Chondrocyte (in vitro differentiated cells): ENCODE measurements around the gene ANKRD11. TPM values are rescaled to one million over a fixed set of nuclear protein-coding genes. Genes with fewer than 3 reads are reported as not detected.

Experiments used
- DNase-seq: peaks from one replicate; pipeline ENCODE4 v3.0.0; 2021; ENCODE audit warnings: mixed read lengths, low spot score
- H3K27ac Mint-ChIP-seq: one replicate; pipeline ENCODE4 v1.8.0; 2021; ENCODE audit warnings: mild to moderate bottlenecking, moderate library complexity, mixed read lengths; ENCODE audit not compliant: unreplicated experiment
- H3K27me3 Mint-ChIP-seq: 2 replicates; pipeline ENCODE4 v1.8.0; 2021; ENCODE audit warnings: low read depth, mixed read lengths
- H3K36me3 Mint-ChIP-seq: 2 replicates; pipeline ENCODE4 v1.8.0; 2021; ENCODE audit warnings: low read depth, mixed read lengths
- H3K4me1 Mint-ChIP-seq: 2 replicates; pipeline ENCODE4 v1.8.0; 2021; ENCODE audit warnings: low read depth, mild to moderate bottlenecking, mixed read lengths
- H3K4me3 Mint-ChIP-seq: one replicate; pipeline ENCODE4 v1.8.0; 2021; ENCODE audit warnings: mild to moderate bottlenecking, moderate library complexity, mixed read lengths; ENCODE audit not compliant: unreplicated experiment
- H3K9me3 Mint-ChIP-seq: 2 replicates; pipeline ENCODE4 v1.8.0; 2021; ENCODE audit warnings: low read depth, mixed read lengths
- total RNA-seq: library from RNA; stranded (reverse); gene quantifications from 3 replicates; pipeline ENCODE4 v1.2.1, GENCODE V29; 2021
- TF ChIP-seq, protein P1 (sequence below): fragments of 200-600 bp; sonication (generic); IDR thresholded peaks from 2 replicates; pipeline ENCODE4 v1.5.0; 2021; ENCODE audit warnings: antibody characterized with exemption, mild to moderate bottlenecking, moderate library complexity

ANKRD11 gene
- total RNA-seq, 1 donor from 2014 or later, result 180 TPM

- no peaks in the 10 kb centered on the region for H3K9me3 Mint-ChIP-seq
- TF ChIP-seq, protein P1, sequence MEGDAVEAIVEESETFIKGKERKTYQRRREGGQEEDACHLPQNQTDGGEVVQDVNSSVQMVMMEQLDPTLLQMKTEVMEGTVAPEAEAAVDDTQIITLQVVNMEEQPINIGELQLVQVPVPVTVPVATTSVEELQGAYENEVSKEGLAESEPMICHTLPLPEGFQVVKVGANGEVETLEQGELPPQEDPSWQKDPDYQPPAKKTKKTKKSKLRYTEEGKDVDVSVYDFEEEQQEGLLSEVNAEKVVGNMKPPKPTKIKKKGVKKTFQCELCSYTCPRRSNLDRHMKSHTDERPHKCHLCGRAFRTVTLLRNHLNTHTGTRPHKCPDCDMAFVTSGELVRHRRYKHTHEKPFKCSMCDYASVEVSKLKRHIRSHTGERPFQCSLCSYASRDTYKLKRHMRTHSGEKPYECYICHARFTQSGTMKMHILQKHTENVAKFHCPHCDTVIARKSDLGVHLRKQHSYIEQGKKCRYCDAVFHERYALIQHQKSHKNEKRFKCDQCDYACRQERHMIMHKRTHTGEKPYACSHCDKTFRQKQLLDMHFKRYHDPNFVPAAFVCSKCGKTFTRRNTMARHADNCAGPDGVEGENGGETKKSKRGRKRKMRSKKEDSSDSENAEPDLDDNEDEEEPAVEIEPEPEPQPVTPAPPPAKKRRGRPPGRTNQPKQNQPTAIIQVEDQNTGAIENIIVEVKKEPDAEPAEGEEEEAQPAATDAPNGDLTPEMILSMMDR, result no peak
- H3K27me3 Mint-ChIP-seq, result no peaks in the 10 kb centered on the region
- DNase-seq, result no peak
- H3K4me3 Mint-ChIP-seq, result no peak overlapping the region
- peak overlapping the region; percentile 63 for H3K27ac Mint-ChIP-seq
- H3K36me3 Mint-ChIP-seq, result peaks cover 1% of the 10 kb centered on the region
- peaks cover 89% of the 10 kb centered on the region for H3K4me1 Mint-ChIP-seq
Observed at GRCh38 chr16:89445166-89445565, 45.2 kb downstream of the ANKRD11 start.

DNA sequence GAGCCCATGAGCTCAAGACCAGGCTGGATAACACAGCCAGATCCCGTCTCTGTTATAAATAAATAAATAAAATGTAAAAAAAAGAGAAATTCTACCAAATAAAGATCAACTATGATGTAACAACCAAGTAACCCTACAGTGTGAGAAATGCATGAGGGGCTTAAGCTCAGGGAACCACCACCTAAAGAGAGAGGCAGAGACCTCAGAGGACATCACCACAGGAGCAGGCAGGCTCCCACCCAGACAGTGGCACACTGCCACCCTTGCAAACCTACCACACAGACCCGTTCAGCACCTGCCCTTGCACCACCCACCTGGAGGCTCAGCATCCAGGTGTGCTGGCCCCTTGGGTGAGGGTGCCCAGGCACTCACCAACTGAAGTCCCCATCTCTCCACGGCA is 45.6 kb downstream of the ANKRD11 start:
- Mint-ChIP-seq H3K9me3 (no peaks in the 10 kb centered on the region), H3K27ac (peak overlapping the region; percentile 99), H3K36me3 (peaks cover 1% of the 10 kb centered on the region), H3K4me3 (no peak overlapping the region), H3K4me1 (peaks cover 89% of the 10 kb centered on the region), H3K27me3 (no peaks in the 10 kb centered on the region)
- no peak for DNase-seq
- TF ChIP-seq, protein P1, result no peak

DNA sequence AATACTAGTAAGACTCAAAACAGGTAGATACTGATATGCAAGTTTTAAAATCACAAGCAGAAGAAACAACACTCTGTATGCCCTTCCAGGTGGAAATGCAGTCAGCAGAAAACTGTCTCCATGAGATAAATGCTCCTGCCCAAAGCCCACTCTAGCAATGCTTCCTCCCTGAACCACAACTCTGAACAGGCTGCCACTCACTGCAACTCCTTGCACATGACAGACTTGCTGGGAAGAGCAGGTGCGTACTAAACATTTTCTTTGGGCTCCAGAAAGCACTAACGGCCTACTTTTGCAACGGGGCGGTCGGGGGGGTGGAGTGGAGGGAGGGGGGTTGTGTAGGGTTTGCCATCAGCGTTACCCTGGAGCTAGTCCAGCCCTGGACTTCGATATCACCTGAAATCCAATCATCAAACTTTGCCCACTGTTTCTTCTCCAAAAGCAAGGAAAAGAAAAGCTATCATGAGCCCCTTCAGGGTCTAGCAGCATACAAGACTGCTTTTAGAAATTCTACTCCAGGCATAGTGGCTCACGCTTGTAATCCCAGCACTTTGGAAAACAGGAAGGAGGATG is 46.1 kb downstream of the ANKRD11 start:
- TF ChIP-seq, protein P1, result no peak
- H3K9me3 Mint-ChIP-seq, result no peaks in the 10 kb centered on the region
- H3K27me3 Mint-ChIP-seq, result no peaks in the 10 kb centered on the region
- peaks cover 1% of the 10 kb centered on the region for H3K36me3 Mint-ChIP-seq
- no peak overlapping the region for H3K4me3 Mint-ChIP-seq
- H3K27ac Mint-ChIP-seq, result peak overlapping the region; percentile 99
- DNase-seq, result no peak
- H3K4me1 Mint-ChIP-seq, result peaks cover 91% of the 10 kb centered on the region

- Mint-ChIP-seq H3K9me3 (no peaks in the 10 kb centered on the region), H3K27ac (peak overlapping the region; percentile 99), H3K4me1 (peaks cover 91% of the 10 kb centered on the region), H3K27me3 (no peaks in the 10 kb centered on the region), H3K4me3 (no peak overlapping the region), H3K36me3 (no peaks in the 10 kb centered on the region)
- TF ChIP-seq, protein P1, result no peak
- DNase-seq, result no peak
Observed at GRCh38 chr16:89443727-89444084, 46.7 kb downstream of the ANKRD11 start.

DNA sequence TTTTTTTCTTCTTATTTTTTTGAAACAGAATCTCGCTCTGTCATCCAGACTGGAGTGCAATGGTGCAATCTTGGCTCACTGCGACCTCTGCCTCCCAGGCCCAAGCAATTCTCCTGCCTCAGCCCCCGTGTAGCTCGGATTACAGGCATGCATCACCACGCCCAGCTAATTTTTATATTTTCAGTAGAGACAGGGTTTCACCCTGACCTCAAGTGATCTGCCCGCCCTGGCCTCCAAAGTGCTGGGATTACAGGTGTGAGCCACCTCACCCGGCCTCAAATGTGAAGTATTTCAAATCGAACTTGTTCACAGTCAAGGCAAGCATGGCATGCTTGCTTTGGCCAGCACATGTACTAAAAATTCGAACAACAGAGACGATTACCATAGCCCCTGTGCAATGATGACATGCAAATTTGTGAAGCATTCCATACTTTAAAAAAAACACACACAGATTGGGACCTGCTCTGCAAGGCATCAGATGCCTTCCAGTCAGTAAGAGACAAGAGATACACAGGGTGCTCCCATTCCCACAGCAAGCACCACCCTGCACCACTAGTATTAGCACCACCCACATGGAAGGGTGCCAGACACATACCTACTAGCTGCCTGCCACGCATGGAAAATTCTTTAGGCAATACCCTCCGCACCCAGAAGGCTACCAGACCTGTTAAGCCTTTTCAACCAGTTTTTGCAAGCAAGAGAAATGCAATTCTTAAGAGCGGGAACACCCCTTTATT is 47.2 kb downstream of the ANKRD11 start:
- Mint-ChIP-seq H3K4me3 (peak overlapping the region; percentile 50), H3K27ac (peak overlapping the region; percentile 99), H3K27me3 (no peaks in the 10 kb centered on the region), H3K36me3 (no peaks in the 10 kb centered on the region), H3K4me1 (peaks cover 89% of the 10 kb centered on the region), H3K9me3 (no peaks in the 10 kb centered on the region)
- TF ChIP-seq, protein P1, result peak; percentile 47
- DNase-seq, result no peak
